Adrenal gland (tissue), 12 donors: ENCODE results near the gene CALM3. TPM values are rescaled to one million over a fixed set of nuclear protein-coding genes. Genes with fewer than 3 reads are reported as not detected.
A peak's percentile ranks its signal among the peaks of the same experiment; 100 is the strongest.

Experiments
- DNase-seq, 7 donors: peaks; one replicate each; pipeline ENCODE4 v3.0.0-alpha.2; 2019 to 2020
- H3K27ac ChIP-seq, 5 donors: fragments of 200-600 bp; sonication (generic) in 4 of 5; 1 replicate in 3 of 5; 2 replicates in 2 of 5; pipeline versions ENCODE4 v1.5.1 to v1.8.0; 2016 to 2020; ENCODE audit warnings: mild to moderate bottlenecking in 1 of 5
- H3K27me3 ChIP-seq: fragments of 200-600 bp; 2 replicates; pipeline ENCODE4 v1.8.0; 2021
- H3K36me3 ChIP-seq, 2 donors: fragments of 200-600 bp; replicated peaks in 1 of 2; 1 replicate in 1 of 2; 2 replicates in 1 of 2; pipeline versions ENCODE4 v1.5.1 to v1.8.0; 2018 to 2022
- H3K4me1 ChIP-seq, 2 donors: fragments of 200-600 bp; replicated peaks in 1 of 2; 1 replicate in 1 of 2; 2 replicates in 1 of 2; pipeline versions ENCODE4 v1.5.1 to v1.8.0; 2018 to 2021
- H3K4me3 ChIP-seq, 4 donors: fragments of 200-600 bp; sonication (generic) in 3 of 4; one replicate each; pipeline ENCODE4 v1.5.1; 2016 to 2018
- H3K9me3 ChIP-seq, 3 donors: fragments of 200-600 bp; sonication (generic) in 1 of 3; replicated peaks in 1 of 3; 1 replicate in 2 of 3; 2 replicates in 1 of 3; pipeline versions ENCODE4 v1.5.1 to v1.8.0; 2016 to 2021
- CTCF ChIP-seq, 6 experiments: fragments of 450-650 bp in 4 of 6; fragments of 200-600 bp in 2 of 6; sonication (generic) in 1 of 6; IDR thresholded peaks; 1 replicate in 5 of 6; 2 replicates in 1 of 6; pipeline versions ENCODE4 v1.5.1 to v1.8.0; 2016 to 2021; ENCODE audit warnings: antibody characterized with exemption in 6 of 6, mild to moderate bottlenecking in 2 of 6, moderate library complexity in 1 of 6
- POLR2A ChIP-seq, 2 donors: fragments of 450-650 bp; IDR thresholded peaks; one replicate each; pipeline ENCODE4 v1.6.1; 2017; ENCODE audit warnings: antibody characterized with exemption in 2 of 2, mild to moderate bottlenecking in 2 of 2, moderate library complexity in 1 of 2
- WGBS, 4 donors: extraction: QIAGEN DNeasy Blood & Tissue Kit in 2 of 4; methylation state at CpG; one replicate each; pipeline versions ENCODE4 v1.1.5 to v1.1.7; 2013 to 2017; 5-methylcytosine and 5-hydroxymethylcytosine counted together
- intact Hi-C, 2 donors: fragments of 100-400 bp; cut with DNase I; formaldehyde crosslinking; loops; one replicate each; pipeline versions ENCODE4 v1.14.1 to v1.15.0; 2022 to 2023
- polyA plus RNA-seq, 3 donors: library from polyadenylated mRNA; stranded (reverse); fragments of 200-250 nt in 2 of 3; fragments of 350-450 nt in 1 of 3; fragmentation: Illumina TruSeq in 1 of 3; extraction: RNeasy Lipid Tissue Mini Kit (QIAGEN cat#74804) in 1 of 3; gene quantifications; one replicate each; pipeline ENCODE4 v1.2.3, GENCODE V29; 2013 to 2014
- total RNA-seq, 9 donors: library from RNA; depleted of rRNA in 4 of 9; stranded (reverse); fragments of >200 nt in 4 of 9; fragments of 120-200 nt in 1 of 9; fragmentation: NEBNext Ultra II Directional in 1 of 9; extraction: Animal tissue kit (Norgen Biotek cat#: 25700) in 1 of 9; gene quantifications; one replicate each; pipeline versions ENCODE4 v1.1.0 to v1.2.4, GENCODE V29; 2013 to 2023
- donor health status: healthy with polysubstance abuse.
- donor health status: Bipolar disorder and iron deficiency.
- donor health status: DM: yes; HTN: yes; CAD: no.
- donor health status: DM: no; HTN: no; CAD: no.
- donor health status: DM: no; HTN: no; CAD: no.
- donor health status: DM: yes; HTN: yes; CAD: no.

Gene CALM3
- total and polyA plus RNA-seq, 12 donors: 177 to 579 (median 278) TPM

DNA sequence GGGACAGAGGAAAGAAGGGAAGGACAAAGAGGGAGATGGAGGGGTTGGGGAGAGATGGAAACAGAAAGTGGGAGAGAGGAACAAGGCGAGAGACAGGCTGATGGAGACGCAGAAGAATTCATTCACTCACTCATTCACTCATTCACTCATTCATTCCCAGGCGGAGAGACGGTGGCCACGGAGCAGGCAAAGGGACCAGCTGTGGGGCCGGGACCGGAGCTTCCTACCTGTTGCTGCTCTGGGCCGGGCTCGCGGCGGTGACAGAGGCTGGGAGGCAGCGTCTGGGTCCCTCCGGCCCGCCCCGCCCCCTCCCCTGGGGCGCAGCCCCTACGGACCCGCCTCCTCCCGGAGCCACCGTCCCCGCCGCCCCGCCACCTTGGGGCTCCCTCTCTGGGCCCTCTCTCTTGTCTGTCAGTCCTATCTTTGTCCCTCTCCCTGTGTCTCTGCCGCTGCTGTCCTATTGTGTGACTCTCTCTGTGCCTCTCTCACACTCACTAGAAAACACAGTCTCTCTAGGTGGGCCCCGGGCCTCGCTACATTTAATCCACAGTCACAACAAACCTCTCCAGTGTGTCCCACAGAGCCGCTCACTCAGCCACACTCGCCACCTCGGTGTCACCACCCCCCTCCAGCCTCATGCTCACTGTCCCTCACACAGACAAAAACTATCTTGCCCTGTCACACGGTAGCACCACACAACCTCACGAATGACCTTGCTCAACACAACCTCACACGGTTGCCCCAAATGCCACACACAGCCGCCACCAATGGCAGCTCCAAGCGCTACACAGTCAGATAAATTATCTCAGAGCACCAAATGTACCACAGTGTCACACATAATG, 35.0 kb downstream of the CALM3 start, which contains the start of gene GNG8:
TSS of gene GNG8 (minus strand) at position 283 of the 842 bp plus-strand sequence. CDS start 1,520 bp downstream, outside the sequence.
- Histone ChIP-seq H3K27me3 (peaks cover 4% of the 10 kb centered on the region), H3K4me3 (no peak within 1 kb of the TSS), H3K36me3 (no peaks in the 10 kb centered on the region), H3K9me3 (no peaks in the 10 kb centered on the region), H3K27ac (peak within 1 kb of the TSS in 1 of 5 donors; percentile 32), H3K4me1 (peaks cover 6 to 29% of the 10 kb centered on the region in 2 donors)
- DNase-seq: no peak
- intact Hi-C loops: no loop called here
- no peak for TF ChIP-seq POLR2A (IDR thresholded peaks at IDR 0.05)
- TF ChIP-seq CTCF (IDR thresholded peaks at IDR 0.05): no peak
- 35 to 51% (median 37%) methylated on average over 20 to 34 of the region's 34 CpGs for WGBS, 4 donors

DNA sequence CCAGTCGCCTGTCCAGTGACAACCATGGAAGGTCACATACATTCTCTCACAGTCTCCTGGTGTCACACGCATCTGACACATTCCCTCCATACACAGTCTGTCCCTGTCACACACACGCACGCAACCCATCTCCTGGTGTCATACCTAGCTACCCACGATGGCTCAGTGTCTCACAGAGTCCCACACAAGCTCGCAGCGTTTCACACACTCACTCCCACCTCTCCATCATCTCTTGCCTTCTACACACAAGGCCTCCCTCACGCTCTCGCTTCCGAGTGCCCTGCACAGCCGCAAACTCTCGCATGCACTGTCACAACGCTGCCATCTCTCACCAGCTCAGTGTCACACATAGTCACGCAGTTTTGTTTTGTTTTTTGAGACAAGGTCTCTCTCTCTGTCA, 36.1 kb downstream of the CALM3 start:
- no peak for TF ChIP-seq POLR2A (IDR thresholded peaks at IDR 0.05)
- TF ChIP-seq CTCF (IDR thresholded peaks at IDR 0.05): no peak
- Histone ChIP-seq H3K36me3 (no peaks in the 10 kb centered on the region), H3K4me1 (peaks cover 6 to 25% of the 10 kb centered on the region in 2 donors), H3K9me3 (no peaks in the 10 kb centered on the region), H3K27me3 (peaks cover 4% of the 10 kb centered on the region), H3K4me3 (no peak overlapping the region), H3K27ac (no peak overlapping the region)
- no peak for DNase-seq
- WGBS, 4 donors: 65 to 83% (median 75%) methylated on average over 14 of the region's 14 CpGs
- intact Hi-C loops: no loop called here

- H3K4me3 ChIP-seq: peak overlapping the region in 1 of 4 donors; percentile 51
- no peak for TF ChIP-seq CTCF (IDR thresholded peaks at IDR 0.05)
- no peak for TF ChIP-seq POLR2A (IDR thresholded peaks at IDR 0.05)
- intact Hi-C loops: no loop called here
- WGBS, 4 donors: 8 to 21% (median 13%) methylated on average over 16 to 49 of the region's 49 CpGs
- H3K27ac ChIP-seq: peak overlapping the region in 2 of 5 donors; percentile 73 to 74
- H3K4me1 ChIP-seq: peaks cover 0 to 15% of the 10 kb centered on the region in 2 donors
- H3K36me3 ChIP-seq: no peaks in the 10 kb centered on the region
- no peaks in the 10 kb centered on the region for H3K9me3 ChIP-seq
- peaks cover 4% of the 10 kb centered on the region for H3K27me3 ChIP-seq
- DNase-seq: peak in 3 of 7 donors; percentile 40 to 67 (median 53)
Observed at GRCh38 chr19:46639358-46640182, 38.4 kb downstream of the CALM3 start.

GRCh38 chr19:46640656-46641055, 39.5 kb downstream of the CALM3 start:
- Histone ChIP-seq H3K27me3 (peaks cover 4% of the 10 kb centered on the region), H3K4me3 (no peak overlapping the region), H3K36me3 (no peaks in the 10 kb centered on the region), H3K9me3 (no peaks in the 10 kb centered on the region), H3K4me1 (peaks cover 0 to 15% of the 10 kb centered on the region in 2 donors), H3K27ac (no peak overlapping the region)
- no peak for TF ChIP-seq POLR2A (IDR thresholded peaks at IDR 0.05)
- no peak for TF ChIP-seq CTCF (IDR thresholded peaks at IDR 0.05)
- 72 to 80% (median 76%) methylated on average over 2 of the region's 2 CpGs for WGBS, 4 donors
- no peak for DNase-seq
- intact Hi-C loops: no loop called here
